CMK (cell line): Measurements from ENCODE around the gene MSI2.

Experiments
- DNase-seq: peaks from one replicate; pipeline ENCODE4 v3.0.0-alpha.2; 2010; ENCODE audit warnings: low read depth

The MSI2 gene

GRCh38 chr17:57463103-57463885 is 207.0 kb downstream of the MSI2 start:
- DNase-seq: no peak

GRCh38 chr17:57464191-57464864 is 208.0 kb downstream of the MSI2 start:
- DNase-seq: no peak

- DNase-seq: no peak
Measured at GRCh38 chr17:57465610-57466009, 209.3 kb downstream of the MSI2 start.

DNA sequence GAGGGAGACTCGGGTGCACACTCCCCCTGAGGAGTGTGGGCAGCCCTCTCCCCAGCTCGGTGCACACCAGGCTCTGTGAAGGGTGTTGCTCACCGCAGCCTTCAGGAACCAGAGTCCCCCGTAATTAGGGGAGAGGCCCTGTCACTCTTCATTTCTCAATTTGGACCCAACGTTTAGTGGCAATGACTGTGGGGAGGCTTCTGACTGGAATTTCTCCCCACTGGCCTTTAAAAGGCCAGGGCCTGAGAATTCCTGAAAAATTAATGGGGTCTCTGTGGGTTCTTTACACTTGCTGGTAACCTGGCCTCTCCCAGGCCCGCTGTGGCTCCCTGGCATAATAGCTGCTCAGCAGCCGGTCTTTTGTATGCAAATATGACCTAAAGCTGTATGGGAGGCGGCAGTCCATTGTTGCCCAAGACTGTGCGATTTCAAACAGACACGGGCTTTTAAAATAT is 209.7 kb downstream of the MSI2 start:
- DNase-seq: no peak

DNA sequence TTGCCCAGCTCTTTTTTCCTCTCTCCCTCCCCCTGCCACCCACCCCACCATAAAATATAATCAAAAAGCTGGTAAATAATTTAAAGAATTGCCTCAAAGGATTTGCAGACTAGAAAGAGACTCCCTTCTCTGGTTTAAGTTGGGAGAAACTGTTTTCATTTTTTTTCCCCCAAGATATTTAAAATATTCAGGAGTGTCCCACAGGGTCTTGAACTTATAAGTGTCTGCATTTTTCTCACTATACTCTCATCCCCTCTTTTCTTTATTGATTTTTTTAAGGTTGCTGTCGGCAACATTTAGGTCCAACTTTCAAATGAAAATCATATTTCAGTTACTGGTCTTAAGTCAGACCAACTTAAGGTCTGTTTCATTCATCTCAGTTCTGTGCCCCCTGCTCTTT is 210.2 kb downstream of the MSI2 start:
- no peak for DNase-seq

- no peak for DNase-seq
Measured at GRCh38 chr17:57467226-57467625, 210.9 kb downstream of the MSI2 start.

GRCh38 chr17:57467801-57468200 is 211.5 kb downstream of the MSI2 start:
- DNase-seq: no peak

DNA sequence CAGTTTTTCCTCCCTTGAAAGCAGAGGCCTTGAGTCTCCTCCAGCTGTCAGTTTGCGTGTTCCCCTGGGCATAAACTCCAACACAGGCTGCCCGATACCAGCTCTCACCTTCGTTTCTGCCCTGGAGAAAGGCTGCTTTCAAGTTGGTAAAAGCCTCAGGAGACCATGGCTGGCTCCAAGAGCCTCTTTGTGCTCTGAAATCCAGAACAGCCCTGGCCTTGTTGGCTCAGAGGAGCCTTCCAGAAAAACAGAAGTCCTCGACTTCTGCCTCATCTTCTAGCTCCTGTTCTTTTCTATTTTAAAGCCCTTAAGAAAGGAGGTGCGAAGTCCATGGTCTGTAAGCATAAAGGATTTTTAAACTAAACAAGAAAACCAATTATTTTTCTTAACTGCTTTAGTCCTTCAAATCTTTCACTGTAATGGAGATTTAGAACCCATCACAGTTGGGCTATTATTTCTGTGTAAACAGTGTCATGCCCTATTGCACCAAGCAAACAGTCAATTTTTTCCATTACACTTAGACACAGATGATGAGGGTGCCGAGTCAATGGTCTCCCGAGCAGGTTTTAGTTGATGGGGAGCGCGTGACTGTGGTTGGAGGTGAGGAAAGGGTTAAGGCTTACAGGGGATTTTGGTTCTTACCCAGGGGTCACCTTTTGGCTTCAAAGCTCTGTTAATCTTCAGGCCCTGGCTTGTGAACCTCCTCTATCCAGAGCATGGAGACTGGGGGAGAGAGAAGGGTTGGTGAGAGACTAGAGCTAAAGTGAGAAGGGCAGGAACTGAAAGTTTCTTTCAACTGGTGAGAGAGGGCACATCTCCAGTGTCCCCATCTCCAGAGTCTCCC is 212.8 kb downstream of the MSI2 start:
- no peak for DNase-seq

GRCh38 chr17:57470906-57471305 is 214.6 kb downstream of the MSI2 start:
- DNase-seq: no peak

GRCh38 chr17:57471868-57472368 is 215.6 kb downstream of the MSI2 start:
- no peak for DNase-seq

DNA sequence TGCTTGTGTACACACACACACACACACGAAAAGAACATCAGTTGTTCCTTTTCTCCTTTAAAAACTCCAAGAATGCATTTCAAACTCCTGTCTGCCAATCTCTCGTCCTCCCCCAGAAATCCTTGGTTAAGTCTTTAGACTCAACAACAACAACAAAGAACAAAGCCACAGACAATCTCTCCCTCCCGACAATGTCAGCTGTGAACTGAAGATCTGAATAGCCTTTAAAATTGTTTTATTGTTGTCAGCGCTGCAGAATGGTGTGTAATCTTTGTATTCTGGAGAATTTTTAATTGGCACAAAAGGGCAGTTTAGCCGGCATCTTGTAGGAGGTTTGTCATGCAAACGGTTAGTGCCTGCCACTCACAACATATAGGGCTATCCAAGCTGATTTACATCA is 219.5 kb downstream of the MSI2 start:
- no peak for DNase-seq

DNA sequence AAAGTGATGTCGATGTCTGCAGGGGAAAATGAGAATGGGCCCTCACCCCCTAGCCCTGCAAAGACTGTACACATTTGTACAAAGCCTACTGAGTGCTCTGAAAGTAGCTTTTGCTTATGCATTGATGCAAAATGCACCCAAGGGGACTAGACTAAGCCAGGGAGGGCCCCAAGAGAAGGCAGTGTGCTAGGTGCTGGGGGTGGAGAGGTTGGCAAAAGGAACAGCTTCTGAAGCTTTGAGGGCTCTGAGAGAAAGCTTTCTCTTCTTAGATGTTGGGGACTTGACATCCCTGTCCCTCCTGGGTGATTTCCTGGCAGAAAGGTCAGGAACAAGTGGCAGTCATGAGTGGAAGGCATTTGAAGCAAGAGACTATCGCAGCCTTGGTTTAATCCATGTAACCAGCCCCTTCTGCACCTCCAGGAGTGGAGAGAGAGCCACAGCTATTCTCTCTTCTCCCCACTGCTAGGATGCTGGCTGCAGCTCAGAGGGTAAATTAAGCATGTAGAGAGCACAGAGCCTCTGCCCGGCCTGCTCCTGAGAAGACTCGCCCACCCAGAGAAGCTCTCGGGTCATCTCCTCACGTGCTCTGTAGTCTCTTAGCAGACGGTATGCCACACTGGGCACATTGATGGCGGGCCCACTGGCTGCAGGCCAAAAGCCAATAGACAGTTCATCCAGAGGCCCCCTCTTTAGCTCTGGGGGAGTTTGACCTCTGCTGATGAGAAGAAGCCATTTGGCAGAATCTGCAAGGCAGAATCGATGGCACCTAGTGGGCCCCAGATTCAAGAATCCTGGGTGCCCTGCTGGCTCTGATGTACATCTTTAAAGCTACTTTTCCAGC is 221.4 kb downstream of the MSI2 start:
- DNase-seq: no peak

DNA sequence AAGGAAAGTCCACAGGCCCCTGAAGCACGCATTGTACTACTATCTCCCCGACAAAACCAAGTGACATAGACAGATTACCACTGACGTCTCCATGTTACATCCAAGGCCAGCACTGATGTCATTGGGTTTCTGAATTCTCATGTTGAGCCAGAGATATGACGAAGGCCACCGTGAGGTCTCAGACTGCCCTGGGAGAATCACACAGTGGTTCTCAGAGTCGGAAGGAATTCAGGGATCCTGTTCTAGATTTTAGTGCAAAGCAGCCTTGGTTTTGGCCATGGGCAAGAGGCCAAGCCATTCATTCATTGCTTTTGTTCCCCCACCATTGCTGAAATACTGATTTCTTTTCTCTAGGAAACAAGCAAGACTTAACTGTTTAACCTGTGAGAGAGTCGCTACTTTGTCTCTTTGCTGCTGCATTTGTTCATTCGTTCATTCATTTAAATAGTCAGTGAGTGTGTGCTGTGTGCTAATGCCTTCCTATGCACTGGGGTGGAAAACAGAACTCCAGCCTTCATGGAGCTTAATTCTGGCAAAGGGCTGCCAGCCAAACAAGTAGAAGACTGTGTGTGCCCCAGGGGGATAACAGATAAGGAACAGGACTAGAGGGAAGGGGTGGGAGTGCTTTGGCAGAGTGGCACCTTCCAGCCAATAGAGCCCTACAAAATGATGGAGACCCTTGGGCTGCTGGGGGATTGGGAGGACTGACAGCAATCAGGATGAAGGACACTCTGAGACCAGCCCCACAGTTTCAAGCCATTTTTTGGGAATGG is 222.3 kb downstream of the MSI2 start:
- no peak for DNase-seq

DNA sequence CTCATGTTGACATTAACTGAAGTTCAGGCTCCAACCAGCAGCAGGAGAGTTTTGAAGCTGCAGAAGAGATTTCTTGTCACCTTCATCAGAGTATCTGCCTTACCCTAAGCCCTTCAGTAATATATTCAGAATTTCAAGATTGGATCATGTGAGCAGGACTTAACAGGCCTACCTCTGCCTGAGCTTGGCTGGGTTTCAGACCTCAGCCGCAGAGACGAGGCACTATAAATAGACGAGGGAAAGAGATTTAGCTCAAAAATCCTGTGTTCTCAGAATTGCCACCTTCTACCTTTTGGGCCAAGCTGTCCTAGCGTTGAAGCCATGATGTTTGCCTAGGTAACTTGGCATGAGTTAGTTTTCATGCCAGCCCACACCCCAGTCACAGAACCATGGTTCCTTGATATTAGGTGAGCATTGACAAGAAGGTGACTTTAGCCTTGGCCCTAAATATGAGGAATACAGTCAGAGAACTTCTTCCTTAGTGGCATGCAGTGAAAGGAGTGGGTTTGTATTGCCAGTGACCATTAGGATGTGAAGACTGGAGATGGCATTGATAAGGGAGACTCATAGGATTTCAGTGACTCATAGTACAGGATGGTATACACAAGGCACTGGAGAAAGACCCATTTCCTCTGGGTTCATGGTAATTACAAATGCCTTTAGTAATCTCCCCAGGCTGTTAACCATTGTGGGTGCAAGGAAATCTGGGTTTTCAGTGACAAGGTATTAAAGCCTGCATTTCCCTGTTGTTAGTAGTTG is 224.3 kb downstream of the MSI2 start:
- DNase-seq: no peak

DNA sequence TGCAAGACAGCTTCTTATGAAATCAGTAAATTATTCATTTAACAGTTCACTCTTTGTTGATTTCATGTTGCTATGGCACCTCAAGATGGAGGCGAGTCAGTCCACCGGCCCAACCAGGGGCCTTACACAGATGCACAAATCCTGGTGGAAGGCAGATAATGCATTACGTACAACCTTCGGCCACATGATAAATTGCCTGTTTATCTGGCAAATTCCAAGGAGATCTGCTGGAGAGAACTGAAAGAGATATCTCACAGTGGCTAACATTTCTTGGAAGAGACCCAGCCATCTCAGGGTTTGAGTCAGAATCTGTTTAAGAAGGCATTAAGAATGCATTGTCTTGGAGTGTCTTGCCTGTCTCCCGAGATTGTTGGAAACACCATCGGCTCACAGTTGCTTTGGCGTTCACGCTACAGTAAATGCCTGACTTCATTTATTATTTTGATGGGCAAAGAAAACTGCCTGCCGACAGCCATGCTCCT is 225.6 kb downstream of the MSI2 start:
- DNase-seq: no peak

DNA sequence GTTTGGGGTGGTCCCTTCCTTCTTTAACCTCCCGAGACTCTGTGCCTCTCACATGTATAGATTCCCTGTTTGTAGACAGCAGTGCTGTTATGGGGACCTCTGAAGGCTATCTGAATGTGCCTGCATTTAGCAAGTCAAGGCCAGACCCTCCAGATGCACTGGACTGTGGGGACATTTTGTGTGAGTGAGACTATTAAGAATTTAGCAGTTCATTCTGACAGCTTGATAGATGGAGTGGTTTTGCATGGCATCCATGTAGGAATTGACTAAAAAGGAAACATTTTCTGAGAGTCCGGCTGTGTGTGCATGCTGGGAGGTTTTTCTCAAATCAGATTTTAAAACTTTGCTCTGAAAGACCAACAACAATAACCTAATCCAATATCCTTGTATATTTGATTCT is 226.3 kb downstream of the MSI2 start:
- DNase-seq: no peak

DNA sequence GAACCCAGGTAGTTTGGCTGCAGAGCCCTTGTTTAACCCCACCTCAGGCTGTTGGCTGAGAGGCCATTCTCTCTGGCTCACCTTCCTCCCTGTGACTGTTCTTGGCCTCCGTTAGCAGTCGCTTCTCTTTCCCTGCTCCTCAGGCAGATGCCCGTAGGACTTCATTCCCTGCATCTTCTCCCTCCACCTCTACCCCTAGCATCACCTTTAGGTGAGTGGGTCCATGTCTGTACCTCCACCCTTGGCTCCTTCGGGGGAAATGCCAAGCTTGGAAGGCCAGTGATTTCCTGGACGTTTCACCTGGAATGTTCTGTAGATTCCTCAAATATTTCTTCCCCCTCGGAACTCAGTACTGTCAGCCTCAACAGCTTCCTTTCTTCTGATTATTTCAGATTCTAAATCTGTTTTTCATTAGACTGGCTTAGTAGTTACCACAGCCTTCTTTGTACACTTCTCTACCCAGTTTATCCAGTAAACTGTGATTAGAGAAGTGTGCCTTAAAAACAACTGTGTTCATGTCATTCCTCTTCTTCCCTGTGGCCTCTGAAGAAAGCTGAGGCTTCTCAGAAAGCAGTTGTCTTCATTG is 227.9 kb downstream of the MSI2 start:
- DNase-seq: no peak

DNA sequence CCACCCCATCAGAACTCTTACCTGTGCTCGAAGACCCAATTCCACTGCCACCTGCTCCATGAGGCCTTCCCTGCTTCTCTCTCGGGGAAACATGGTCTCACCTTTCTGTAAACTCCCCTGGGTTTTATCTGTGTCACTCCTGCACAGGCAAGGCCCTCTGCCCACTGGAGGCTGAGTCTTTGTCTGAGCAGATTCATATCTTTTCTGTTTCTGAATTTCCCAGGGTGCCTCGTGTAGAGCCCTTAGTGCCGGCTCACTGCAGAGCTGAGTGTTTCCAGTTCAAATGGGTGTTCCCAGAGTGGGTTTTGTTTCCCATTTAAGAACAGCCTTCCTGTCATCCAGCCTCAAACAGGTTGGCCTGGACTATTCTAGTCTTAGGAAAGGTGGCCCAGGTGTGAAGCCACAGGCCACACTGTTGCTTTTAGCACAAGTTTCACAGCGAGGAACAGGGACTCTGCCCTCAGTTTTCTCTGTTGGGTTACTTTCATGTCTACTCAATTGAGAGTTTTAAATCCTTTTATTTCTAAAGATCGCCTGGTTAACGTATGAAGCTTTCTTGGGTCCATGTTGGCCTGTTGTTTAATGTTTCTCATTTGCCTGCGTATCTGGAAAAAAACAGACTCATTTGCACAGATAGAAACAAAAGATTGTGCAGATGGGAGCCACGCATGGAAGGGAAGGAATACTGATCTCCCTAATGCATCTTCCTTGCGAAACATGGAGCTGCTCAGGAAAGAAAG is 228.7 kb downstream of the MSI2 start:
- DNase-seq: no peak

DNA sequence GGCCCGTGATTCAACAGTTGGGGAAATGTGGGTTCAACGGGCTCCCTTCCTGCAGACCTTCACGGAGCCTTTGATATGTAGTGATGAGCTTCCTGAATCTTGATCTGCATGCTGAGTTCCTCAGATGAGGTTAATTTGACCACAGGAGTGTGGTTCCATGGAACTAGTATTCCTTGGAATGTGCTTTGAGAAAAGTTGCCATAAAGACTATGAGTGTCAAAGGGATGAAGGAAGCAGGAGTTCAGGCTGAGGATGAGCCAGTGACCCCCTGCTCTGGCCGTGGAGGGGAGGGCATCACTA is 229.2 kb downstream of the MSI2 start:
- no peak for DNase-seq
